ENCODE data around the gene SUPT5H. TPM values are rescaled to one million over a fixed set of nuclear protein-coding genes. Genes with fewer than 3 reads are reported as not detected.
A peak's percentile ranks its signal among the peaks of the same experiment; 100 is the strongest.

The SUPT5H gene
- polyA plus RNA-seq, 3 donors: 127 to 145 (median 141) TPM

GRCh38 chr19:39408392-39409207, 36.8 kb upstream of the SUPT5H start:
- DNase-seq (ENCODE audit: low read depth in 3 of 3, low spot score in 2 of 3): no peak

GRCh38 chr19:39409208-39410016, 36.0 kb upstream of the SUPT5H start:
- DNase-seq (ENCODE audit: low read depth in 3 of 3, low spot score in 2 of 3): no peak

- DNase-seq (ENCODE audit: low read depth in 3 of 3, low spot score in 2 of 3): no peak
Observed at GRCh38 chr19:39410017-39410830, 35.2 kb upstream of the SUPT5H start.

GRCh38 chr19:39410831-39411080, 34.6 kb upstream of the SUPT5H start:
- DNase-seq (ENCODE audit: low read depth in 3 of 3, low spot score in 2 of 3): no peak

- DNase-seq (ENCODE audit: low read depth in 3 of 3, low spot score in 2 of 3): no peak
Observed at GRCh38 chr19:39411081-39411831, 34.1 kb upstream of the SUPT5H start.

GRCh38 chr19:39411832-39412099, 33.6 kb upstream of the SUPT5H start:
- peak in 2 of 3 donors; percentile 83 to 85 for DNase-seq (ENCODE audit: low read depth in 3 of 3, low spot score in 2 of 3)

- peak; percentile 98 to 99 (median 98) for DNase-seq (ENCODE audit: low read depth in 3 of 3, low spot score in 2 of 3)
Observed at GRCh38 chr19:39412100-39412866, 33.1 kb upstream of the SUPT5H start, which contains the start of gene PLEKHG2. Gene PLEKHG2 (plus strand): TSS chr19:39412669. CDS start chr19:39414087, 1,418 bp downstream.

- DNase-seq (ENCODE audit: low read depth in 3 of 3, low spot score in 2 of 3): no peak
Observed at GRCh38 chr19:39412867-39413271, 32.5 kb upstream of the SUPT5H start.

GRCh38 chr19:39413272-39413910, 32.0 kb upstream of the SUPT5H start:
- DNase-seq (ENCODE audit: low read depth in 3 of 3, low spot score in 2 of 3): no peak

- no peak for DNase-seq (ENCODE audit: low read depth in 3 of 3, low spot score in 2 of 3)
Observed at GRCh38 chr19:39413911-39414608, 31.3 kb upstream of the SUPT5H start.

GRCh38 chr19:39415111-39416046, 30.0 kb upstream of the SUPT5H start:
- no peak for DNase-seq (ENCODE audit: low read depth in 3 of 3, low spot score in 2 of 3)

- DNase-seq (ENCODE audit: low read depth in 3 of 3, low spot score in 2 of 3): no peak
Observed at GRCh38 chr19:39416152-39417120, 28.9 kb upstream of the SUPT5H start.

- DNase-seq (ENCODE audit: low read depth in 3 of 3, low spot score in 2 of 3): no peak
Observed at GRCh38 chr19:39417463-39418181, 27.8 kb upstream of the SUPT5H start.

GRCh38 chr19:39419003-39419402, 26.4 kb upstream of the SUPT5H start:
- DNase-seq (ENCODE audit: low read depth in 3 of 3, low spot score in 2 of 3): no peak

- no peak for DNase-seq (ENCODE audit: low read depth in 3 of 3, low spot score in 2 of 3)
Observed at GRCh38 chr19:39420769-39421168, 24.6 kb upstream of the SUPT5H start.

- no peak for DNase-seq (ENCODE audit: low read depth in 3 of 3, low spot score in 2 of 3)
Observed at GRCh38 chr19:39422020-39422419, 23.4 kb upstream of the SUPT5H start.
